Activated T-cell treated with anti-CD3 and anti-CD28 coated beads, Interleukin-2, amount 50 U/mL, for 24 hours (primary cell): ENCODE results near the gene FBXO24.

Source experiments
- DNase-seq: peaks from one replicate; pipeline ENCODE4 v3.0.0-alpha.2; 2020
- H3K27ac Mint-ChIP-seq: 2 replicates; pipeline ENCODE4 v1.8.0; 2020; ENCODE audit warnings: mild to moderate bottlenecking, mixed read lengths
- H3K27me3 Mint-ChIP-seq: 2 replicates; pipeline ENCODE4 v1.8.0; 2020; ENCODE audit warnings: mixed read lengths
- H3K36me3 Mint-ChIP-seq: 2 replicates; pipeline ENCODE4 v1.8.0; 2020; ENCODE audit warnings: low read depth, mixed read lengths
- H3K4me1 Mint-ChIP-seq: 2 replicates; pipeline ENCODE4 v1.8.0; 2020; ENCODE audit warnings: low read depth, mixed read lengths
- H3K4me3 Mint-ChIP-seq: 2 replicates; pipeline ENCODE4 v1.8.0; 2020; ENCODE audit warnings: mild to moderate bottlenecking, moderate library complexity, mixed read lengths
- H3K9me3 Mint-ChIP-seq: 2 replicates; pipeline ENCODE4 v1.8.0; 2020; ENCODE audit warnings: mixed read lengths

The FBXO24 gene

DNA sequence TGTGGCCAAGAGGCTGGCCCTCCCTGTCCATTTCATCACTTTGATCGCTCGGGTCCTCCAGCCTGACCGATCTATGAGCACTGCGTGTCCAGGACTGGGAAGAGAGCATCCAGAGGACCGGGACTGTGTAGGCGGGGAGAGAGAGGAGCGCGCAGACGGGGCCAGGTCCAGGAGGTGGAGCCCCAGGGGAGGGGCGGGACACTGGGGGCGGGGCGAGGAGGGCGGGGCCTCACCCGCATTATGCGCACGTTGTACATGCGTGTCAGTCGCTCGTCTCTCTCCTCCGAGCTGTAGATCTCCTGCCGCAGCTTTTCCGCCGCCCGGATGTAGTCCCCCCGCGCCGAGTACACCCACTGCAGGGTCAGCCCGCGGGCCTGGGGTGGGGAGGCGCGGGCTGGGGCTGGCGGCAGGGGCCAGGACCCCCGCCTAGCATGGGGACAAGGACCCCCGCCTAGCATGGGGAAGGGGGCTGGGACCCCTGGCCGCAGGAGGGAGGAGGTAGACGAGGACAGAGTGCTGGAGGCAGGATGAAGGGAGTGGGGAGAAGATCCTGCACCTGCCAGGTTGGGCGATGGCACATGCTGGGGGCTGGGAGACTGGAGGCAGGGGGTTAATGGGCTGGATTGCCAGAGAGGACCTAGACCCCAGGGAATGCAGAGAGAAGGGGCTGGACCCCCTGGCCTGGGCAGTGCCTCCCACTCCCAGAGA is 40.6 kb downstream of the FBXO24 start:
- peak overlapping the region; percentile 81 for H3K27ac Mint-ChIP-seq

DNA sequence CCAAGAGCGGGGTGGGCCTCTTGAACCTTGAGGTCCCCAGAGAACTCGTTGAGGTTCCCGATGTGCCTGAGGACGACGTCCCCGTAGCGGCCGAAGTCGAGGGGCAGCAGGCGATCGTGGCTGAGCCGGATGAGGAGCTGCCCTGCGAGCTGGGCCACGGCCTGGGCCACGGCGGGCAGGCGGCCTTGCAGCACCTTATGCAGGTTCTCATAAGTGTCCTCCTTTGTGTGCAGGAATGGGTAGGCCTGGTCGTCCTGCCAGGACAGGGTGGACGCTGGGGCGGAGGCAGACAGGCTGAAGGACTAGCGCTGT is 41.1 kb downstream of the FBXO24 start:
- Mint-ChIP-seq H3K36me3 (peaks cover 10% of the 10 kb centered on the region), H3K27ac (peak overlapping the region; percentile 37), H3K27me3 (no peaks in the 10 kb centered on the region), H3K9me3 (no peaks in the 10 kb centered on the region), H3K4me3 (peak overlapping the region; percentile 76), H3K4me1 (peaks cover 30% of the 10 kb centered on the region)
- no peak for DNase-seq

More for the DNA sequence above, 40.6 kb downstream of the FBXO24 start:
- H3K4me3 Mint-ChIP-seq = peak overlapping the region; percentile 76
- no peaks in the 10 kb centered on the region for H3K9me3 Mint-ChIP-seq
- DNase-seq = peak; percentile 90
- H3K27me3 Mint-ChIP-seq = no peaks in the 10 kb centered on the region
- H3K4me1 Mint-ChIP-seq = peaks cover 27% of the 10 kb centered on the region
- H3K36me3 Mint-ChIP-seq = peaks cover 10% of the 10 kb centered on the region

DNA sequence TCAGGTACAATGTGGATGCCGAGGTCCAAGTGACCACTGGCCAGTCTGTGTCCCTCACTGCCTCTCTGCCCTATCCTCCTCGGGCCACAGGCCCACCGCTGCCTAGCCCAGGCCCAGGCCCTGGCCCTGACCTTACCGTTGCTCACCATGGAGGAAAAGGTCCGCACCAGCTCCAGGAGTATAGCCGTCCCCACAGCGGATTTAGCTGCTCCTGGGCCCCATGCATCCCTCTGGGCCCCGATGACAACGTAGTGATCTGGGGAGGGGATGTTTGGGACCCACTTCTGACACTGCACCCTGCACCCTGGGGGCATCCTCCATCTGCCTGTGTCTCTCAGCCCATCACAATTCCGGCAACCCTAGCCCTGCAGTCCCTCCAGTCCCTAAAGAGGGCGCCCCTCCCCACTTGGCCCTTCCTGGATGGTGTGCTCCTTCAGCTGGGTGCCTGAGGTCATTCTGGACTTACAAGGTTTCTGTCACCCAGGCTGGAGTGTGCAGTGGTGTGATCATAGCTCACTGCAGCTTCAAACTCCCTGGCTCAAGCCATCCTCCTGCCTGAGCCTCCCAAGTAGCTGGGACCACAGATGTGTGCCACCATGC is 43.1 kb downstream of the FBXO24 start:
- no peaks in the 10 kb centered on the region for H3K27me3 Mint-ChIP-seq
- H3K27ac Mint-ChIP-seq = no peak overlapping the region
- peaks cover 14% of the 10 kb centered on the region for H3K36me3 Mint-ChIP-seq
- H3K4me3 Mint-ChIP-seq = no peak overlapping the region
- H3K9me3 Mint-ChIP-seq = no peaks in the 10 kb centered on the region
- H3K4me1 Mint-ChIP-seq = peaks cover 43% of the 10 kb centered on the region
- DNase-seq = no peak

DNA sequence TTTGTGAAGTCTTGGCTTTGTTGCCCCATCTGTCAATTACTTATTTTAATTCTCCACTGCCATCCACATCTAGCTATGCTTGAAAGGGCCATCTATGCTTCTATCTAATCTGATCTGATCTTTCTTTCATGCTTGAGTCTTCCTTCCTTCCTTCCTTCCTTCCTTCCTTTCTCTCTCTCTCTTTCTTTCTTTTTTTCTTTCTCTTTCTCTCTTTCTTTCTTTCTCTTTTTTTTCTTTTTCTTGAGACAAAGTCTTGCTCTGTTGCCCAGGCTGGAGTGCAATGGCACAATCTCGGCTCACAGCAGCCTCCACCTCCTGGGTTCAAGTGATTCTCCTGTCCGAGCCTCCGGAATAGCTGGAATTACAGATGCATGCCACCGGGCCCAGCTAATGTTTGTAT is 43.9 kb downstream of the FBXO24 start:
- Mint-ChIP-seq H3K36me3 (peaks cover 14% of the 10 kb centered on the region), H3K4me1 (peaks cover 48% of the 10 kb centered on the region), H3K27me3 (no peaks in the 10 kb centered on the region), H3K27ac (no peak overlapping the region), H3K9me3 (no peaks in the 10 kb centered on the region), H3K4me3 (no peak overlapping the region)
- DNase-seq = no peak

DNA sequence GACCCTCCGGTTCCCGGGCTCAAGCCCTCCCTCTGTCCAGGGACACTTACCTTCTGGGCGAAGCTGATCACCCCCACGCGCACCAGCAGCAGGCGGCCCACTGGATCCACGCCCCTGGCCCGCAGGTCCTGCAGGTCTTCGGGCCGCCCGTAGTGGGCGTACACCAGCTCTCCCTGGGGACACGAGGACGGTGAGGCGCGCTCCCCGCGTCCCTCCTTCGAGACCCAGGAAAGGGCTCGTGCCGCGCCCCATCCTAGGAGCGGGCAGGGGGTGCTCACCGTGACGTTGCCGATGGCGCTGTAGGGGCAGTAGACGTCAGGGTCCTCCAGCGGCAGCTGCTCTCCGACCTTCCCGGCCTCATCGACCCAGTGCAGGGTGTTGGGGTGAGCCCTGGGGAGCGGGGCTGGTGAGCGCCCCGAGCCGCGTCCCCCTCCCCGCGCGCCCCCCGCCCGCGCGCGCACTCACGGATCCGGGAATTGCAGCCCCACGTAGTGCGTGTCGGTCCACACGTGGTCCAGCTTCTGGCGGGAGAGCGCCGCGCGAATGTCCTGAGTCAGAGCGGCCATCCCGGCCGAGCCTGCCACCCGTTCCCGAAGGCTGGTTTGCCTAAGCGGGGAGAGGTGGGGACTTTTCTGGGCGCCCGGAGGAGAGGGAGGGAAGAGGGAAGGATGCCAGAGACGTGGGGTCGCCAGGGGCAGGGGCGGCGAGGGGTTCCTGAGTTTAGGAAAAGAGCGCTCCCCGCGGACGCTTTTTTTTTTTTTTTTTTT is 47.0 kb downstream of the FBXO24 start:
- H3K9me3 Mint-ChIP-seq = no peaks in the 10 kb centered on the region
- peaks cover 20% of the 10 kb centered on the region for H3K36me3 Mint-ChIP-seq
- DNase-seq = peak; percentile 84
- peak overlapping the region; percentile 83 for H3K4me3 Mint-ChIP-seq
- peak overlapping the region; percentile 94 for H3K27ac Mint-ChIP-seq
- H3K4me1 Mint-ChIP-seq = peaks cover 31% of the 10 kb centered on the region
- no peaks in the 10 kb centered on the region for H3K27me3 Mint-ChIP-seq

DNA sequence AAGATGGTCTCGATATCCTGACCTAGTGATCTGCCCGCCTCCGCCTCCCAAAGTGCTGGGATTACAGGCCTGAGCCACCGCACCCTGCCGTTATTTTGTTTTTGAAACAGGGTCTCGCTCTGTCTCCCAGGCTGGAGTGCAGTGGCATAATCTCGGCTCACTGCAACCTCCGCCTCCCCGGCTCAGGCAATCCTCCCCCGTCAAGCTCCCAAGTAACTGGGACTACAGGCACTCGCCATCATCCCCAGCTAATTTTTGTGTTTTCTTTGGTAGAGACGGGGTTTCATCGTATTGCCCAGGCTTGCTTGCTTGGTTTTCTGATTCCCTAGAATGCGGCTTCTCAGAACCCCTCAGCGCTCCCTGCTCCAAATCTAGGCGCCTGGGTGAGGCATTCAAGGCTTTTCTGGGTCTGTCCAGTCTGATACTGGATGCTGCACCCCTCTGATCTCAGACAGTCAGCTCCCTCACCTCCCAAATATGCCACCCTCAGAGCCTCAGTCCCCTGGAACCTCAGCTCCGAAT is 53.9 kb downstream of the FBXO24 start:
- Mint-ChIP-seq H3K27me3 (no peaks in the 10 kb centered on the region), H3K27ac (no peak overlapping the region), H3K4me1 (no peaks in the 10 kb centered on the region), H3K9me3 (no peaks in the 10 kb centered on the region), H3K4me3 (no peak overlapping the region), H3K36me3 (peaks cover 7% of the 10 kb centered on the region)
- no peak for DNase-seq

DNA sequence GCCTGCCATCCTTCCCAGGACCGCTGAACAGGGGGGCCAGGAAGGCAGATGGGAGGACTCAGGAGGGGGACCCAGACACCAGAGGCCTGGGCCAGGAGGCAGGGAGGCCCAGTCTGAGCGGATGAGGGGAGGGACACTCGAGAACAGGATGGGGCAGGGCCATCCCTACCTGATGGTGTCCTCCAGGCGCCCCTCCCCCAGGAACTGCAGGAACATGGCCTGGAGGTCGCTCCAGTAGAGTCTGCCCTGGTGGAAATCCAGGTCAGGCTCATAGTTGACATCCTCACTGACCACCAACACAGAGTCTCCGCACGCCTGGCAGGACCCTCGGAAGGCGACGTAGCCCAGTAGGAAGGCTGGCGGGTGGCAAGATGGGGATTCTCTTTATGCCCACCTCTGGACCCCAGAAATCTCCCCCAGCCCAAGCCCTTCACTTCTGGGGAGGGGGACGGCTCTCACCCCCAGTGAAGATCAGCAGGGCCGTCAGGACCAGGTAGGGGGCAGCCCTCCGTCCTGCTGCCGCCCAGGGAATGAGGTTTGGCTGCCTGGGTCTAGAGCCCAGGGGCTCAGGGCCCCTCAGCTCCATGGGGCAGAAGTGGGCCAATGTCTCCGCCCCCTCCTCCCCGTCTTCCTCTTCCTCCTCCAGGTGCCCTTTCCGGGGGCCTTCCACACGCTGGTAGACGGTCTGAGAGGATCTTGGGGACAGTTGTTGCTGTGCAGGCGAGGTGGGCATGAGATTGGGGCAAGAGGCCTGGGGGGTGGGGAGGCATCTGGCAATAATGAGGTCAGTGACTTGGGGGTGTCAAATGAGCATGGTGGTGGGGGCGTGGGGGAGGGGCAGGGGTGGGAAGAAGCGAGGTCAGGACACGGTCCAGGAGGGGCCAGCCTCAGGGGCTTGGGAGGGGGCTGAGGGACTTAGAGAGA is 54.7 kb downstream of the FBXO24 start:
- H3K27ac Mint-ChIP-seq = no peak overlapping the region

DNA sequence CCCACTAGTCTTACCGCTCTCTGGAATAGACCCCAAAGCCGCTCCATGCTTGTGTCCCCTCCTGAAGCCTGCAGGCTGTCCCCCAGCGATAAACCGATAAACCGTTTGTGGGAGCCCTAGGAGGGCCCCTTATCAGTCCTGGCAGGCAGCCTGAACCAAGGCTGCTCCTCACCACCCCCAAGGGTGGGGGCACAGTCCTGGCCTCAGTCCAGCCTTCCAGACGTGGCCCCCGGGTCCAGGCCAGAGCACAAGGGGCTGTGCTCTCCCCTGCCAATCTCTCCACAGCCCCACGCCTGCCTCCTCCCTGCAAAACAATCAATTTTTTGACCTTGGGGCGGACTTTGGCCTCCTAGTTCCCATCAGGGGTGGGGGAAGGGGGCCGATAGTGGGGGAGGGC is 55.3 kb downstream of the FBXO24 start, which contains the start of gene TFR2:
Gene TFR2 (minus strand): TSS at position 90 of the 397 bp plus-strand sequence. CDS start 43 bp downstream, at position 47.
- DNase-seq = no peak
- no peaks in the 10 kb centered on the region for H3K4me1 Mint-ChIP-seq
- H3K27me3 Mint-ChIP-seq = no peaks in the 10 kb centered on the region
- H3K36me3 Mint-ChIP-seq = peaks cover 3% of the 10 kb centered on the region
- H3K27ac Mint-ChIP-seq = no peak within 1 kb of the TSS
- H3K9me3 Mint-ChIP-seq = no peaks in the 10 kb centered on the region
- no peak within 1 kb of the TSS for H3K4me3 Mint-ChIP-seq

More for the DNA sequence above, 54.7 kb downstream of the FBXO24 start:
- H3K27me3 Mint-ChIP-seq = no peaks in the 10 kb centered on the region
- H3K4me1 Mint-ChIP-seq = no peaks in the 10 kb centered on the region
- no peak overlapping the region for H3K4me3 Mint-ChIP-seq
- DNase-seq = no peak
- H3K9me3 Mint-ChIP-seq = no peaks in the 10 kb centered on the region
- H3K36me3 Mint-ChIP-seq = peaks cover 5% of the 10 kb centered on the region

DNA sequence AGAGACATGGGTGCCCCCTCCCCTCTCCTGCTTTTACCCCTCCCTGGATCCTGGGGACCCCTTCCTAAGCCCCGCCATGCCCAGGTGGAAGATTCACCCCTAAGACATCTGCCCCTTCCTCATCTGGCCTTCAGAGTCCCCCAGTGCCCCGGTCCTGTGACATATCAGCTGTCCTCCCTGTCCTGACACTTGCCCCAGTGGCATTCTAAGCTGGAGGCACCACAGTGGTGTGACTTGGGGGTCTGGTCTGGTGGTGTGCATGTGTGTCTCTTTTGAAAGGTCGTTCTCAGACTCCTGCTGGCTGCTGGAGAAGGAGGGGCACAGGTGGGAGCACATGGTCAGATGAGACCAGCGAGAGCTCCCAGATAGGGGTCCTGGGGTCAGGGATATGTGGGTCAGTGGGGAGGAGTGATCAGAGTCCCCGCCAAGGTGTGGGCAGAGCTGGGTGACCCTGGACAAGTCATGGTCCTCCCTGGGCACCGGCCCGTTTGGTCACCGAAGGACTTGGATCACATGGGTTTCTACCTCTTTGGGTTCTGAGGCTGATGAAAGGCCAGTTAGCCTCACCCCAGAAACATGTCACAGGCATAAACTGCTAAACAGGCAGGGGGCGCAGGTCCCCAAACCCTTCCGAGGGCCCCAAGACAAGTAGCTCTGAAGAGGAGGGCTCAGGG is 55.9 kb downstream of the FBXO24 start:
- Mint-ChIP-seq H3K9me3 (no peaks in the 10 kb centered on the region), H3K27ac (no peak overlapping the region), H3K4me3 (no peak overlapping the region), H3K36me3 (no peaks in the 10 kb centered on the region), H3K4me1 (no peaks in the 10 kb centered on the region), H3K27me3 (peaks cover 2% of the 10 kb centered on the region)
- DNase-seq = no peak

DNA sequence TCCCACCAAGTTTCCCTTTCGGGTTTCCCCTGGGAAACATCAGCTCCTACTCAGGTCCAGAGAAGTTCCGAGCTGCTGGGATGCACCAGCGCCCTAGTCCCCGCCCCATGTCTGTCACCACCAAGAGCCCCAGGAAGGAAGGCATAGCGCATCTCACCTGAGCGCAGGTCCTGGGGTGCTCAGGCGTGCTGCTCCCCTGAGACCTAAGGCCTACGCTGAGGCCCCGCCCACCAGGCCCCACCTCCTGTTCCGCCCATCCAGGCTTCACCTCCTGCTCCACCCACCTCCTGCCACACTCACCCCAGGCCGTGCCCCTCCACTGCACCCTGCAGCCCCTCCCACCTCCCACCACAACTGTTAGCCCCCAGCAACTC is 56.4 kb downstream of the FBXO24 start:
- H3K36me3 Mint-ChIP-seq = no peaks in the 10 kb centered on the region
- no peaks in the 10 kb centered on the region for H3K9me3 Mint-ChIP-seq
- H3K4me3 Mint-ChIP-seq = no peak overlapping the region
- peaks cover 4% of the 10 kb centered on the region for H3K27me3 Mint-ChIP-seq
- DNase-seq = peak; percentile 46
- no peaks in the 10 kb centered on the region for H3K4me1 Mint-ChIP-seq
- H3K27ac Mint-ChIP-seq = no peak overlapping the region

DNA sequence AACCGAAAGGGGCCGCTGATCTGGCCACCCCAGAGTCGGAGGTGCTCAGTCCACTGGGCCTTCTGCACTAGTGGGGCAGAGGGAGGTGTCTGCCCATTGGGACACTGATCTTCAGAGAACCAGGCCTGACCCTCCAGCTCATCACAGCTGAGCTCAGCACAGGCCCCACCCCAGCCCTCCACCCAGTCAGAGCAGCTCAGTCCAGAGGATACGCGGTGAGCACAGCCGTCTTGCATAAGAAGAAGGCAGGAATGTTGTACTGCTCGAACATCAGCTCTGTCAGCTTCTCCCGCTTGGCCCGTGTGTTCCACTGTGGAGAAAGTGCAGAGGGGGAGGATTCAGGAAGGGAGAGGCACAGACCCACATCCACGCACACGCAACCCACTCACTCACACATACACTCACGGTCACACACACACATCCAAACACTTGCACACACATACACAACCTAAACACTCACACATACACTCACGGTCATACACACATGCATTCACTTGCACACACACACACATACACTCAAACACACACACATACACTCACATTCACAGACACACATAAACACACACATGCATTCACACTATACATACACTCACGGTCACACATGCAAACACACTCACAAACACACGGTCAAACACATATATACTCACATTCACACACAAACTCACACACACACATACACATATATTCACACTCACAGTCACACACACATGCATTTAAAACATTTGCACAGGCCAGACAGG is 63.9 kb downstream of the FBXO24 start:
- no peak overlapping the region for H3K27ac Mint-ChIP-seq
- no peaks in the 10 kb centered on the region for H3K9me3 Mint-ChIP-seq
- H3K36me3 Mint-ChIP-seq = no peaks in the 10 kb centered on the region
- no peak overlapping the region for H3K4me3 Mint-ChIP-seq
- peaks cover 1% of the 10 kb centered on the region for H3K4me1 Mint-ChIP-seq
- no peak for DNase-seq
- peaks cover 29% of the 10 kb centered on the region for H3K27me3 Mint-ChIP-seq
